Activated CD4-positive, alpha-beta T cell treated with anti-CD3 and anti-CD28 coated beads, Interleukin-2, amount 50 U/mL, for 24 hours (primary cell): Measurements from ENCODE around the gene NF1.
"Not testable (repeated sequence)": the region's sequence is repeated elsewhere in the genome, so short reads cannot be mapped to it uniquely, and the experiment has no call there.

Experiments used
- DNase-seq, 2 donors: peaks; one replicate each; pipeline ENCODE4 v3.0.0-alpha.2; 2020; ENCODE audit warnings: low read depth in 1 of 2, low spot score in 1 of 2

The NF1 gene

GRCh38 chr17:31176143-31176542 lies 81.4 kb downstream of the NF1 start:
- DNase-seq: not testable (repeated sequence)

DNA sequence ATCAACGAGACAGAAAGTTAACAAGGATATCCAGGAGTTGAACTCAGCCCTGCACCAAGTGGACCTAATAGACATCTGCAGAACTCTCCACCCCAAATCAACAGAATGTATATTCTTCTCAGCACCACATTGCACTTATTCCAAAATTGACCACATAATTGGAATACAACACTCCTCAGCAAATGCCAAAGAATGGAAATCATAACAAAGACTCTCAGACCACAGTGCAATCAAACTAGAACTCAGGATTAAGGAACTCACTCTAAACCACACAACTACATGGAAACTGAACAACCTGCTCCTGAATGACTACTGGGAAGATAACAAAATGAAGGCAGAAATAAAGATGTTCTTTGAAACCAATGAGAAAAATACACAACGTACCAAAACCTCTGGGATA lies 84.2 kb downstream of the NF1 start:
- DNase-seq: not testable (repeated sequence)

GRCh38 chr17:31195305-31195704 lies 100.5 kb downstream of the NF1 start:
- DNase-seq: no peak

GRCh38 chr17:31198026-31198425 lies 103.2 kb downstream of the NF1 start:
- DNase-seq: no peak

GRCh38 chr17:31198666-31199065 lies 103.9 kb downstream of the NF1 start:
- DNase-seq: not testable (repeated sequence)

GRCh38 chr17:31200287-31200686 lies 105.5 kb downstream of the NF1 start:
- no peak for DNase-seq

DNA sequence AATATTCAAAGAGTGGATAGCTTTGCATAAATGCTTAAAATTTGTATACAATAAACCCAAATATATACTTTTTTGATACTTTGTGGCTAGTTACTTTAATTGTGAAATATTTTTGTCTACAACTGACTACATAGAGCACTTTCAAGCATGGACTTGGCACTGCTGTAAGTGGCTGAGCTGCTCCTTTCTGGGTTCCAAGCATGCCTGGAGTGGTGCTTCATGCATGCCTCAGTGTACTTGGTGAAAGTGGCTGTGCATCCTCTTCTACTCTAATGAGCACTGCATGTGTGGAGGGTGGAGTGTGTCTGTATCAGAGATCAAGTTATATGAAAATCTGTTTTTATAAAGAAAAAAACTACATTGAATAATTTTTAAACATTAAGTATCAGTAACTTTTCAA lies 108.2 kb downstream of the NF1 start:
- no peak for DNase-seq

GRCh38 chr17:31211352-31212012 lies 116.7 kb downstream of the NF1 start:
- no peak for DNase-seq

GRCh38 chr17:31216031-31216751 lies 121.4 kb downstream of the NF1 start:
- no peak for DNase-seq

DNA sequence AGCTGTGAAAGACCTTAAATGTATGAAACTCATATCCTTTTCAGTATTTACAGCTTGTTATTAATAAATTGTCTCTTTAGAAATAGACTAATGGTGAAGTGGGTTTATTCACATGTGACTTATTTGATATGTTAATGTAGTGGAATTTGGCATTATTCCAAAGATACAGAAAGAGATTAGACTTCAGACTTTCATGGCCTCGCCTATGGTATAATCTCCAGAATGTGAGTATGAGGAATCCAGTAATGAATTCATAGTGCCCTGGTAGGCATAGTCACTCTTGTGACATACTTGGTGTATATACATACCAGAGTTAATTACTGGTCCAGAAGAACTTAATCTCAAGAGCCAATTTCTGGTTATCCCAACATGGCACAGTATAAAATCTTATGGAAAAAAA lies 129.6 kb downstream of the NF1 start:
- DNase-seq: no peak

DNA sequence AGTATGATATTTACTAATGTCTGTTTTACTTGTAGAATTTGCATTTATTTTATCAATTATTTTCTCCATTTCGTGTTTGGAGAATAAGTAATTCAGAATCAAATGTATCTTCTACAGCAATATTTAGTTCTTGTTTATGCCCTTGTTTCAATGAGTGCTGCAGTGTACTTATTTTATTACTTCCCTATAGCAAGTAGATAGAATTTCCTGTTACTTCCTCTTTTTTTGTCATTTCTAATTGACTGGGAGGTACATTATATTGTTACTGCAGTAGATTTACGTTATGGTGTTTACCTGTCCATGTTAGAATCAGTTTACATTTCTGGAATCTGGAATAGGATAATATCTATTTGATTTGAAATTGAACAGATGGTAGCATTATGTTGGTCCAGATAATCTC lies 131.1 kb downstream of the NF1 start:
- no peak for DNase-seq

GRCh38 chr17:31226373-31226772 lies 131.6 kb downstream of the NF1 start:
- no peak for DNase-seq

DNA sequence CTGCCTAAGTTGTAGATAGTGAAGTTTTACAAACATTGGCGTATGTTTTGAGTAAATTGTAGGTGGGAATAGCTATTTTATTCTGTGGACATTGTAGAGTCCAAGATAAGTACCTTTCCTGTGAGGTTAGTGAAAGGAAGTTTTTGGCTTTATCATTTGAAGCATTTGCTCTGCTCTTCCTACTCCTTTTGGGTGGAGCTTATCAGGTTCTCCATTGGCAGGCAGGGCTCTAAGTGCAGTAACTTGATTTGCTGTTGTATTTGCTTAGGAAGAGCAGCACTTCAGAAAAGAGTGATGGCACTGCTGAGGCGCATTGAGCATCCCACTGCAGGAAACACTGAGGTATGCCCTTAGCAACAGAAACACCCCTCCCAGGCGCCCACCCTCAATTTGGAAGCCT lies 132.2 kb downstream of the NF1 start:
- DNase-seq: no peak

DNA sequence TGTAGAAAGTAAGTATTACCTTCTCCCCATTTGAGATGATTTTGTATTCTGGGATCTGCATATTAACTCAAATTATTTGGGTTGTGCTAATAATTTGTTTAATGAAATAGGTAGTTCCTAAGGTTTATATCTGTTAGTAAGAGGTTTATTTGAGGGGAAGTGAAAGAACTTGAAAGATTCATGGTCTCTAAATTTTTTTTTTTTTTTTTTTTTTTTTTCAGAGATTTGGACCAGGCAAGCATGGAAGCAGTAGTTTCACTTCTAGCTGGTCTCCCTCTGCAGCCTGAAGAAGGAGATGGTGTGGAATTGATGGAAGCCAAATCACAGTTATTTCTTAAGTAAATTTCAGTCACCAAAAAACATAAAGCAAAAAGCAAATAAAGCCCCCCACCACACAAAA lies 137.1 kb downstream of the NF1 start:
- DNase-seq: no peak

DNA sequence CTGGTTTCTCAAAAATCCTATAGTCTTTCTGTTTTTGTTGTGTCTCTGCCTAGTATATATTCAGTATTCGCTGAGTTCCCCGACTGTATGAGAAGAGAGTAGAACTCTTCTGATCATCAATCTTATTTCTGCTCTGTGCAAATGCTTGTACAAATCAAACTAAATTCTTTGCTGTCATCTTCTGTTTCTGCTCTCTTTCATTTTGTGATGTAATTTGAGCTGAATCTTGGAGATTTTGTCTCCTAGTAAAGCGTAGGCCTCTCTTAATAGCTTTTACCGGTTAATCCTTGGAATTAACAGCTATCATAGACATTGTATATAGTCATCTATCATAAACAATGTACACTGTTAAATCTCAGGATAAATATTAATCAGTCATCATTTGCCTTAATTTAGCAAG lies 140.3 kb downstream of the NF1 start:
- no peak for DNase-seq

DNA sequence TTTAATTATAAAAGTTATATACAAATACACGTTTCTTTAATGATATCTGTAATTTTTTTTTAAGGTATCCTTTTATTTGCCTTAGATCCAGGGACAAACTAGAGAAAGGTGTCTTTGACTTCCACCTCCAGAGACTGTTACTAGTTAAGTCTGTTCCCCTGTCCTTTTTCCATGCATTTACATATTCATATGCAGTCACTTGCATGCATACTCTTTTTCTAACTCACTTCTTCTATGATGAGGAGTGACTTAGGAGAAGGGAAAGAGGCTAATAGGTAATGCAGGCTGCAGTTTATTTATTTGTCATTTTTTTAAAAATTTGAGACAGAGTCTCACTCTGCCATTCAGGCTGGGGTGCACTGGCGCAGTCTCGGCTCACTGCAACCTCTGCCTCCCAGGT lies 141.4 kb downstream of the NF1 start:
- no peak for DNase-seq

DNA sequence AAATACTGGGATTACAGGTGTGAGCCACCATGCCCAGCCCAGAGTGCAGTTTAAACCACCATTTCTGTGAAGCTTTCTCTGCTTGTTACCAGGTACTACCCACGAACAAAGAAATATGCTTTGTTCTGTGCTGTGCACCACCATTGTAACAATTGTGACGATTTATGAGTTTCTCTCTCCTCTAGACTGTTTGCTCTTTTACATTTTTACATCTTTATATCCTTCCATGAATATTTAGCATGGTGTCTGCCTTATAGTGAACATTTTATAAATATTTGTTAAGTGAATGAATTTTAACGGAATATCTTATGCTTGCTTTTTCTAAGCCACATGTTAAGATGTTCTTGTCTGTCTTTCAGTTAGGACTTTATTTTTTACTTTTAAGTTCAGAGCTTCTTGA lies 141.9 kb downstream of the NF1 start:
- DNase-seq: no peak

DNA sequence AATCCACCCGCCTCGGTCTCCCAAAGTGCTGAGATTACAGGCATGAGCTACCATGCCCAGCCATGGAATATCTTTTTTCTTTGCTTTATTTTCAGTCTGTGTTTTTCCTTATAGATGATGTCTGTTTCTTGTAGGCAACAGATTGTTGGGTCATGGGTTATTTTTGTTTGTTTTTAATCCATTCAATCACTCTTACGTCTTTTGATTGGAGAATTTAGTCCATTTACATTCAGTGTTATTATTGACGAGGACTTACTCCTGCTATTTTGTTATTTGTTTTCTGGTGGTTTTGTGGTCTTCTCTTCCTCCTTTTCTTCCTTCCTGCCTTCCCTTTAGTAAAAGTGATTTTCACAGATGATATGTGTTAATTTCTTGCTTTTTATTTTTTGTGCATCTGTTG lies 146.3 kb downstream of the NF1 start:
- DNase-seq: no peak

DNA sequence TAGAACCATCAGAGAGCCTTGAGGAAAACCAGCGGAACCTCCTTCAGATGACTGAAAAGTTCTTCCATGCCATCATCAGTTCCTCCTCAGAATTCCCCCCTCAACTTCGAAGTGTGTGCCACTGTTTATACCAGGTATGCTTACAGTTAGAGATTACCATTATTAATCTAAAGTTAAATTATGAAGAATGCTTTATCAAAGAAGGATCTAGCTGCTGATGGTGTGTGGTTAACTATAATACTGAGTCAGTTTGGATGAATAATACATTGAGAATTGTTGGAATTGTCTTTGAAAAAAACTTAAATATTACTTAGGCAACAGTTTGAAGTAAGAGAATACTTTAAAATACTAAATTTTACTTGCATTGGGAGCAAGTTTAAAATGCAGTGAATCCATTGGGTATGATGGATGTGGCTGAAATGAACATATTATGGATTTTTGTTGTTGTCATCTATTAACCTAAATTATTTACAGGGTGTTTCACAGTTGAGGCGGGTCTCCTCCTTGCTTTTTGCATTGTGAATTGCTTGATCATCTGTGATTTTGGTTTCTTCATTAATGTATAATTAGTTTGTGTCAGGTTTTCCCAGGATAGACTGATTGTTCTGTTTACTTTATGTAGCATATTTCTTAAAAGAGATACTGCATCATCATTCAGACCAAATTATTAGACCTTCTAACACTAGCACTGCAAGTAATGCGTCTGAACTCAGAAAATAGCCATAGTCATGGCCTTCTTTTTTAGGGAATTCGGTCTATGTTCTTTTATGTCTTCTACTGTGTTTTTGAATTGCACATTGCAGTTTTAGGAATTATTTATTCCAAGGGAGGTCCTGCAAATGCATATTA lies 154.4 kb downstream of the NF1 start:
- no peak for DNase-seq

- DNase-seq: no peak
Measured at GRCh38 chr17:31249835-31250141, 155.0 kb downstream of the NF1 start.

DNA sequence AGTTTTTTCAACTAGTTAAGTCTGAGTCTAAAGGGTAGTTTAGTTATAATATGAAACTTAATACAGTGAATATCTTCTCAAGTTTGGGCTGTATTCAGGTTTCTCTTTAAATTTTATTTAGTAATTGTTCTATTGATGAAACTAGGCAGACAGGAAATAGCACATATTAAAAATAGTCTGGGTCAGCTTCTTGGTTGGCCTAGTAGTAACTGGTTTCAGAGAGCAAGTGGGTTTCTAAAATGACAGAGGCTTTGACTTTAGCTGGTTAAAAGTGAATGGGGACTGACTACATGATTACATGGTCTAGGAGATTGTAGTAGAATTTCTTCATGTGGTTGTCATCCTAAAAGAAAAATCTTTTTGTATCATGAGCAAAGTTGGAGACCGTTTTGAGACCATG lies 155.5 kb downstream of the NF1 start:
- DNase-seq: no peak
